ENCODE results near the gene KCNMA1.
"Not testable (repeated sequence)": the region's sequence is repeated elsewhere in the genome, so short reads cannot be mapped to it uniquely, and the experiment has no call there.

Gene KCNMA1

DNA sequence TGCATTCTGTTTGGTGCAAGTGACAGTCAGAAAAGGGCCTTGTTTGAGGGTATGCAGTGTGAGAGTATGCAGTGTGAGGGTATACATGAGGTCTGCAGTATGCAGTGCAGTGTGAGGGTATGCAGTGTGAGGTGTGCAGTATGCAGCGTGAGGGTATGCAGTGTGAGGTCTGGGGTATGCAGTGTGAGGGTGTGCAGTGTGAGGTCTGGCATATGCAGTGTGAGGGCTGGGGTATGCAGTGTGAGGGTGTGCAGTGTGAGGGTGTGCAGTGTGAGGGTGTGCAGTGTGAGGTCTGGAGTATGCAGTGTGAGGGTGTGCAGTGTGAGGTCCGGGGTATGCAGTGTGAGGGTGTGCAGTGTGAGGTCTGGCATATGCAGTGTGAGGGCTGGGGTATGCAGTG lies 117.8 kb downstream of the KCNMA1 start:
- not testable (repeated sequence) for H3K27me3 ChIP-seq (ENCODE audit: control insufficient read depth in 3 of 3, insufficient read depth in 3 of 3, low read depth in 1 of 3, low read length in 3 of 3); H4K91ac ChIP-seq (ENCODE audit: low read depth, low read length, poor library complexity); H3K27ac ChIP-seq (replicated peaks; ENCODE audit: low read length); H3K36me3 ChIP-seq (replicated peaks in 1 of 2; ENCODE audit: control insufficient read depth in 2 of 2, insufficient read depth in 2 of 2, low read length in 2 of 2); H3K4me2 ChIP-seq (ENCODE audit: insufficient read depth, low read length, poor library complexity, severe bottlenecking); H3K79me1 ChIP-seq (ENCODE audit: low read depth, low read length); DNase-seq (ENCODE audit: low spot score); H2BK12ac ChIP-seq (ENCODE audit: low read length); H2BK120ac ChIP-seq (ENCODE audit: low read depth, low read length); H2AFZ ChIP-seq (ENCODE audit: low read length); H3K4me1 ChIP-seq (ENCODE audit: control insufficient read depth in 2 of 2, insufficient read depth in 1 of 2, low read depth in 1 of 2, low read length in 2 of 2); H3K9me3 ChIP-seq (replicated peaks in 1 of 2; ENCODE audit: control insufficient read depth in 2 of 2, insufficient read depth in 1 of 2, low read depth in 1 of 2, low read length in 2 of 2); H2AK5ac ChIP-seq (ENCODE audit: low read depth, low read length); H2BK5ac ChIP-seq (ENCODE audit: low read length)
- Histone ChIP-seq H2BK15ac (ENCODE audit: low read length) (peak overlapping the region; percentile 40), H3K4ac (ENCODE audit: low read length) (peak overlapping the region; percentile 80), H3K14ac (ENCODE audit: low read length) (peak overlapping the region; percentile 63), H4K8ac (ENCODE audit: low read depth, low read length) (peak overlapping the region; percentile 70), H3K23ac (ENCODE audit: low read depth, low read length, poor library complexity) (peak overlapping the region; percentile 82), H3K9ac (ENCODE audit: low read depth, low read length, poor library complexity) (peak overlapping the region; percentile 12), H3K4me3 (ENCODE audit: low read length in 2 of 2) (peak overlapping the region in 1 of 2 donors; percentile 69), H3K18ac (ENCODE audit: low read length) (peak overlapping the region; percentile 82)
- WGBS, 2 donors (ENCODE audit: extremely low coverage in 2 of 2, insufficient read length in 2 of 2, insufficient replicate concordance in 1 of 2), result no CpG with 5 or more reads among the region's 2 CpGs

DNA sequence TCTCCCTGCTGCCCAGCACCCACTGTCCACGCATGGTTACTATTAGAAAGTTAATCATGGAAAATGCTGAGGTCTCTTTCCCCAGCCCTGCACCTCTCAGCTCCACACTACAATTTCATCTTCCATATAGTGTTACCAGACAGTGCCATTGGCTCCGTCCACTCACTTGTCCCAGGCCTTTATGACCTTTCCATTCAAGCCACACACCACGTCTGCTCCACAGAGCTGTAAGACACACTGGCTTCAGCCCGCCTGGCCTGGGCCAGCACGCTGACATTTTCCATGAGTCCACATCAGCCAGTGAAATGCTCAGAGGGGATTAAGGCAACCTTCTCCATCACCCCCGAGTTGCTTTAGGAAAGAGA lies 118.7 kb downstream of the KCNMA1 start:
- Histone ChIP-seq H4K91ac (ENCODE audit: low read depth, low read length, poor library complexity) (no peak overlapping the region), H3K9me3 (replicated peaks in 1 of 2; ENCODE audit: control insufficient read depth in 2 of 2, insufficient read depth in 1 of 2, low read depth in 1 of 2, low read length in 2 of 2) (peaks cover 0 to 1% of the 10 kb centered on the region in 2 donors), H3K14ac (ENCODE audit: low read length) (no peak overlapping the region), H3K9ac (ENCODE audit: low read depth, low read length, poor library complexity) (no peak overlapping the region), H4K8ac (ENCODE audit: low read depth, low read length) (no peak overlapping the region), H2BK5ac (ENCODE audit: low read length) (no peak overlapping the region), H3K27ac (replicated peaks; ENCODE audit: low read length) (no peak overlapping the region), H2BK120ac (ENCODE audit: low read depth, low read length) (no peak overlapping the region), H3K4ac (ENCODE audit: low read length) (no peak overlapping the region), H3K4me1 (ENCODE audit: control insufficient read depth in 2 of 2, insufficient read depth in 1 of 2, low read depth in 1 of 2, low read length in 2 of 2) (no peaks in the 10 kb centered on the region), H2AFZ (ENCODE audit: low read length) (no peak overlapping the region), H2BK12ac (ENCODE audit: low read length) (no peak overlapping the region), H3K27me3 (ENCODE audit: control insufficient read depth in 3 of 3, insufficient read depth in 3 of 3, low read depth in 1 of 3, low read length in 3 of 3) (peaks cover 0 to 6% (median 0%) of the 10 kb centered on the region in 3 experiments), H2AK5ac (ENCODE audit: low read depth, low read length) (no peak overlapping the region), H3K79me1 (ENCODE audit: low read depth, low read length) (no peaks in the 10 kb centered on the region), H2BK15ac (ENCODE audit: low read length) (no peak overlapping the region), H3K4me3 (ENCODE audit: low read length in 2 of 2) (no peak overlapping the region), H3K23ac (ENCODE audit: low read depth, low read length, poor library complexity) (no peak overlapping the region), H3K36me3 (replicated peaks in 1 of 2; ENCODE audit: control insufficient read depth in 2 of 2, insufficient read depth in 2 of 2, low read length in 2 of 2) (no peaks in the 10 kb centered on the region), H3K4me2 (ENCODE audit: insufficient read depth, low read length, poor library complexity, severe bottlenecking) (no peak overlapping the region), H3K18ac (ENCODE audit: low read length) (peak overlapping the region; percentile 88)
- no CpG with 5 or more reads among the region's 6 CpGs for WGBS, 2 donors (ENCODE audit: extremely low coverage in 2 of 2, insufficient read length in 2 of 2, insufficient replicate concordance in 1 of 2)
- no peak for DNase-seq (ENCODE audit: low spot score)

DNA sequence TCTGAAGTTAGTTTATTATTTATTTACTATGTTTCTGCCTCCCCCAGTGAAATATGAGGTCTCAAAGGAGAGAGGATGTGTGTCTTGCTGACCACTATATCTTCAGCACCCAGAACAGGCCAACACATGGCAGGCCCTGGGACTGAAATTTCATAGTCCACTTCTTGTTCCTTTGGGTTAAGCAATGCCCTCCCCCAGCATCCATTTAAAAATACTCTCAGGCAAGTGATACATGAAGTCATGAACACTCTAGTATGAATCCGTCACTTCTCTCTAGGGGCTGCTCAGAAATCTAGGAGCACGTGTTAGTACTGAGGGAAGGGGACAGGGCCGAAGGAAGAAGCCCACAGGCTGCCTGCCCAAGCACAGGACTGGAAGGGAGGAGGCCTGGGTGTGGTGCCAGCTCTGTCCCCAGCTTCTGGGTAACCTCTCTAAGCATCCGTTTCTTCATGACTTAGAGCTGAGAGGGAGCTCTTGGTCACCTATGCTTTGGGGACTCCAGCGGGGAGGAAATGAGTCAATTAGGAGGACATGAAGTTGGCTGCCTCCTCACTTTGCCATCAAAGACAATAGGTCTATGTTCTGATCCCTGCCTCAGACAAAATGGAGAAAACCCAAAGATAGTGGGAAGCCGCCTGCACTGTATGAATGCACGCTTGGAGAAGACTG lies 119.2 kb downstream of the KCNMA1 start:
- Histone ChIP-seq H2BK12ac (ENCODE audit: low read length) (no peak overlapping the region), H3K4me1 (ENCODE audit: control insufficient read depth in 2 of 2, insufficient read depth in 1 of 2, low read depth in 1 of 2, low read length in 2 of 2) (peaks cover 0 to 2% of the 10 kb centered on the region in 2 donors), H2BK120ac (ENCODE audit: low read depth, low read length) (no peak overlapping the region), H3K4ac (ENCODE audit: low read length) (no peak overlapping the region), H3K27ac (replicated peaks; ENCODE audit: low read length) (no peak overlapping the region), H2AFZ (ENCODE audit: low read length) (no peak overlapping the region), H4K8ac (ENCODE audit: low read depth, low read length) (no peak overlapping the region), H3K79me1 (ENCODE audit: low read depth, low read length) (no peaks in the 10 kb centered on the region), H3K9me3 (replicated peaks in 1 of 2; ENCODE audit: control insufficient read depth in 2 of 2, insufficient read depth in 1 of 2, low read depth in 1 of 2, low read length in 2 of 2) (peaks cover 0 to 1% of the 10 kb centered on the region in 2 donors), H4K91ac (ENCODE audit: low read depth, low read length, poor library complexity) (no peak overlapping the region), H2BK5ac (ENCODE audit: low read length) (no peak overlapping the region), H3K4me2 (ENCODE audit: insufficient read depth, low read length, poor library complexity, severe bottlenecking) (no peak overlapping the region), H3K9ac (ENCODE audit: low read depth, low read length, poor library complexity) (no peak overlapping the region), H2BK15ac (ENCODE audit: low read length) (no peak overlapping the region), H3K4me3 (ENCODE audit: low read length in 2 of 2) (no peak overlapping the region), H3K18ac (ENCODE audit: low read length) (no peak overlapping the region), H2AK5ac (ENCODE audit: low read depth, low read length) (no peak overlapping the region), H3K27me3 (ENCODE audit: control insufficient read depth in 3 of 3, insufficient read depth in 3 of 3, low read depth in 1 of 3, low read length in 3 of 3) (peaks cover 0 to 6% (median 0%) of the 10 kb centered on the region in 3 experiments), H3K23ac (ENCODE audit: low read depth, low read length, poor library complexity) (no peak overlapping the region), H3K36me3 (replicated peaks in 1 of 2; ENCODE audit: control insufficient read depth in 2 of 2, insufficient read depth in 2 of 2, low read length in 2 of 2) (no peaks in the 10 kb centered on the region), H3K14ac (ENCODE audit: low read length) (no peak overlapping the region)
- no CpG with 5 or more reads among the region's 7 CpGs for WGBS, 2 donors (ENCODE audit: extremely low coverage in 2 of 2, insufficient read length in 2 of 2, insufficient replicate concordance in 1 of 2)
- no peak for DNase-seq (ENCODE audit: low spot score)

DNA sequence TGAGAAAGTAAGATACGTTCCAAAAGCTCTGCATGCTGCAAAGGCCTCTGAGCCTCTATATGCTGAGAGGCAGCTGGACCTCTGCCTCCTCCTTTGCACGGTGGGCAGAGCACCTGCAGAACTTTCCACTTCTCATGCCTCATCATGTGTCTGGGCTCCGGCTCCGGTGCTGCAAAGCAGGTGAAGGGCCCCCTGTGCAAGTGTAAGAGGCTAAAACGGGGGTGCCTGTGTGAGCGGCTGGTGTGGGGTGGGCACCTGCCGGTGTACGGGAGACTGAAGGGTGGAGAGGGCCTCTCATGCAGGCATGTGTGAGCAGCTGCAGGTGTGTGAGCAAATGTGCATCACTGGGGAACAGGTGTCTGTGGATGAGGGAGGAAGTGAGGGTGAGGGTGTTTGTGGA lies 121.0 kb downstream of the KCNMA1 start:
- no peak overlapping the region for H3K4ac ChIP-seq (ENCODE audit: low read length)
- no peak overlapping the region for H4K8ac ChIP-seq (ENCODE audit: low read depth, low read length)
- no peak overlapping the region for H2BK12ac ChIP-seq (ENCODE audit: low read length)
- H3K4me3 ChIP-seq (ENCODE audit: low read length in 2 of 2), result no peak overlapping the region
- peak overlapping the region; percentile 70 for H3K23ac ChIP-seq (ENCODE audit: low read depth, low read length, poor library complexity)
- no peak overlapping the region for H3K27ac ChIP-seq (replicated peaks; ENCODE audit: low read length)
- H3K27me3 ChIP-seq (ENCODE audit: control insufficient read depth in 3 of 3, insufficient read depth in 3 of 3, low read depth in 1 of 3, low read length in 3 of 3), result peaks cover 0 to 6% (median 0%) of the 10 kb centered on the region in 3 experiments
- H2AFZ ChIP-seq (ENCODE audit: low read length), result no peak overlapping the region
- H2BK15ac ChIP-seq (ENCODE audit: low read length), result no peak overlapping the region
- no peak overlapping the region for H4K91ac ChIP-seq (ENCODE audit: low read depth, low read length, poor library complexity)
- no peak overlapping the region for H3K14ac ChIP-seq (ENCODE audit: low read length)
- H3K79me1 ChIP-seq (ENCODE audit: low read depth, low read length), result no peaks in the 10 kb centered on the region
- WGBS, 2 donors (ENCODE audit: extremely low coverage in 2 of 2, insufficient read length in 2 of 2, insufficient replicate concordance in 1 of 2), result no CpG with 5 or more reads among the region's 8 CpGs
- no peak overlapping the region for H2BK120ac ChIP-seq (ENCODE audit: low read depth, low read length)
- no peak overlapping the region for H3K9ac ChIP-seq (ENCODE audit: low read depth, low read length, poor library complexity)
- no peaks in the 10 kb centered on the region for H3K36me3 ChIP-seq (replicated peaks in 1 of 2; ENCODE audit: control insufficient read depth in 2 of 2, insufficient read depth in 2 of 2, low read length in 2 of 2)
- peaks cover 0 to 1% of the 10 kb centered on the region in 2 donors for H3K9me3 ChIP-seq (replicated peaks in 1 of 2; ENCODE audit: control insufficient read depth in 2 of 2, insufficient read depth in 1 of 2, low read depth in 1 of 2, low read length in 2 of 2)
- no peak overlapping the region for H2AK5ac ChIP-seq (ENCODE audit: low read depth, low read length)
- H3K4me2 ChIP-seq (ENCODE audit: insufficient read depth, low read length, poor library complexity, severe bottlenecking), result no peak overlapping the region
- peak overlapping the region; percentile 21 for H3K18ac ChIP-seq (ENCODE audit: low read length)
- no peak overlapping the region for H2BK5ac ChIP-seq (ENCODE audit: low read length)
- H3K4me1 ChIP-seq (ENCODE audit: control insufficient read depth in 2 of 2, insufficient read depth in 1 of 2, low read depth in 1 of 2, low read length in 2 of 2), result peaks cover 0 to 14% of the 10 kb centered on the region in 2 donors
- no peak for DNase-seq (ENCODE audit: low spot score)

Measured in neuronal stem cell (in vitro differentiated cells).